SIG-M5 treated with dmso at 0.1 percent for 504 hours (cell line): ENCODE results near the gene RBM26.
A peak's percentile ranks its signal among the peaks of the same experiment; 100 is the strongest.

Experiments
- DNase-seq: peaks from one replicate; lab custom pipeline; 2025; ENCODE audit not compliant: unreplicated experiment; lab: John Stamatoyannopoulos, UW

The RBM26 gene

GRCh38 chr13:79423801-79424642 lies 18.0 kb upstream of the RBM26 start:
- DNase-seq, result peak; percentile 80

DNA sequence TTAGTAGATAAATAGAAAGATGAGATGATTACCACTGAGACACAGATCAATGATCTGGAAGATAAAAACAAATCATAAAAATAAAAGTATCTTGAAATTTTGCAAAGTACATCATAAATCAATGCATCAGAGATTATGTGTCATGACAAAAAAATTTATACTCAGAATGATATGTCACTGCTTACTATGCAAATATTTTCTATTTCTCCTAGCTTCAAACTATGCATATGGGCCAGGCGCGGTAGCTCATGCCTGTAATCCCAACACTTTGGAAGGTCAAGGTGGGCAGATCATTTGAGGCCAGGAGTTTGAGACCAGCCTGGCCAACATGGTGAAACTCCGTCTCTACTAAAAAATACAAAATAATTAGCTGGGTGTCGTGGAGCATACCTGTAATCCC lies 17.3 kb upstream of the RBM26 start:
- DNase-seq, result no peak

GRCh38 chr13:79419365-79419764 lies 13.3 kb upstream of the RBM26 start:
- DNase-seq, result no peak

DNA sequence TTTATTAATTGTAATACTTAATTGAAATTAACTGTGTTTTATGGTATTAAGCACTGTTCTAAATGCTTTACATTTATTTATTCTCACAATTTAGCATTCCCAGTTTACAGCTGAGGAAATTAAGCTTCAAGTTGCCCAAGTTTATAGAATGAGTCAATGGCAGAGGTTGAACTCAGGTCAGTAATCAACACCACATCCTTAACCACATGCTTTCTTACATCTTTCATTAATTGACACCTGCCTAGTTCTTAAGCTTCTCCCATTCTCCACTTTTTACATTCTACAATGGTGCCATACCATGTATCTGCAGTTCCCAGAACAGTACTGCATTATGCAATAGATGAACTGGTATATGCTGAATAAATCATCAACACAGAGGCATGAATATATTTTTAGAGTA lies 11.7 kb upstream of the RBM26 start:
- DNase-seq, result no peak

GRCh38 chr13:79413521-79413920 lies 7.5 kb upstream of the RBM26 start:
- no peak for DNase-seq

- no peak for DNase-seq
These were observed 3.8 kb upstream of the RBM26 start for GRCh38 chr13:79409828-79410227.

GRCh38 chr13:79407349-79407979 lies 1.4 kb upstream of the RBM26 start:
- DNase-seq, result peak; percentile 44

DNA sequence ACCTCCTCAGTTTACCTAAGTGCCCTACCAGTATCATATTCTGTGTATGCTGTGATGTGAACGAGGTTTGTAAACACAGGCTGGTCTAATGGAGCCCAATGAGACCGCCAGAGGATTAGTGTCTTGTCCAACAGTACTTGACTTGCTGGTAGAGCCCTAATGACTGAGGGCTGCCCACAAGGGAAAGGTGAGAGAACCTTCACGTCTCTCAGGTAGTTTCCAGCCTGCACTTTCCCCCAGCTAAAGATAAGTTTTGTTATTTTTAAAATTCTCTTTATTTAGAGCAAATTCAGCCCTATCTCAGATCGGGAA lies 498 bp upstream of the RBM26 start:
- no peak for DNase-seq

- DNase-seq, result peak; percentile 47
These were observed 589 bp downstream of the RBM26 start for GRCh38 chr13:79405501-79405830.

GRCh38 chr13:79404985-79405384 lies 1.1 kb downstream of the RBM26 start:
- DNase-seq, result no peak

GRCh38 chr13:79404361-79404760 lies 1.7 kb downstream of the RBM26 start:
- DNase-seq, result no peak

- DNase-seq, result peak; percentile 29
These were observed 2.9 kb downstream of the RBM26 start for GRCh38 chr13:79403113-79403512.

DNA sequence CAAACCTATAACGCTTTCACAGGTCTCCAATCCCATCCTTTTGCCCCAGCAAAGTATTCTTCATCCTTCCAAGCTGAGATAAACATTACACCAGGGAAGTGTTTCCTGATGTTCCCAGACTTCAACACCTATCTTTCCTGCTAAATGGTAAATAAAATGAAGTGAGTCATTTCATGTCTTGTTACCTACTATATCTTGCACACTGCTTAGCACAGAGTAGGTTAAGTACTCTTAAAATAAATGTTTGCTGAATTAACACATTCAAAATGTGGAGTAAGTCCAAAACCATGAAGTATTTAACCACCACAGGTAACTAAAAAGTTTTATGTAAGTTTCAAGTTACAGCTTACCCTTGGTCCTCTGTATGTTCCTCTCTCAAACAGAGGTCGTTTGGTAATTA lies 3.4 kb downstream of the RBM26 start:
- DNase-seq, result no peak

- DNase-seq, result no peak
These were observed 3.9 kb downstream of the RBM26 start for GRCh38 chr13:79402074-79402635.

DNA sequence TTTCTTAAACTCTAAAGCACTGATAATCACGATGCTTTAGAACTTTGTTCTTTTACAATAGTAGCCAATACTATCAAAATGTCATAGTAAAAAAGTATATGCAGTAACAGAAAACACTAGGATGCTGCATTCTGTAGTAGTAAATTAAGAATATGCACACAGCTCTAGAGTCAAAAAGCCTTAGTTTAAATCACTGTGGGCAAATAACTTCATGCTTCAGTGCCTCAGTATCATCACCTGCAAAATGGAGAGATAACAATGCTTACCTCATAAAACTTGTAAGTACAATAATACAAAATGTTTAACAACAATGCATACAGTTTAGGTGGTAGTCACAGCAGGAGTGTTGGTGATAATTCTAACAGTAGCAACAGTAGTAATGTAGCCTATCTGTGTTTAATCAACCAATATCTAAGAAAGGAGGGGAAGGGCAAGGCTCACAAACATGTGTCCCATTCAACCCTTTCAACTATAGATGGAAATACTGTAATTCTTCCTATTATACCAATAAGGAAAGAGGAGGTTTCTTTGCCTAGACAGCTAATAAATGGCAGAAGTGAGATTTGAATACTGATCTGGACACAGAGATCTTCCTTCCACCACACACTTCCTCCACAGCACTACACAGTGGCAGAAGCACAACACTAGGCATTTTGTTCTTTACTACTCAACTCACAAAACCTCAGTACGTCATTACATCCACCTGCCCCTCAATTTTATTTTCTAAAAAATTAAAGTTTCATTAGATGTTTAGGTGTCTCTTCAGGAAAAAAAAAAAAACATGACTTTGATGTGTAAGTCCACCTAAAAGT lies 4.6 kb downstream of the RBM26 start:
- DNase-seq, result peak; percentile 46

DNA sequence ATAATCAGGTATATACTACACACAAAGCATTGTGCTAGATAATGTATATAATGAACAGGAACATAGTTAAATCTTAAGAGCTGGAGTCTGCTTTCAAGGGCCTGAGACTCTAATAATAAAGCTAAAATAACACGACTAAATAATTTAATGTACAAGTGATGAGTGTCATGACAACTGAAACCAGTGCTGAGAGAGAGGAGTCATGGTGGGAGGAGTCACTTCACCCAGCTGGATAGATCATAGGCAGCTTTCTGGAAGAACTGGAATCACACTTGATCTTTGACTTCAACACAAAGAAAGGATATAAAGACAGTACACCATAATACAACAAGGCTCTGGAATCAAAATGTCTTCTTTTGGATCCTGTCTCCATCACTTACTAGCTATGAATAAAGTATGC lies 7.1 kb downstream of the RBM26 start:
- no peak for DNase-seq

GRCh38 chr13:79398127-79398526 lies 7.9 kb downstream of the RBM26 start:
- no peak for DNase-seq

GRCh38 chr13:79395881-79396280 lies 10.2 kb downstream of the RBM26 start:
- no peak for DNase-seq

DNA sequence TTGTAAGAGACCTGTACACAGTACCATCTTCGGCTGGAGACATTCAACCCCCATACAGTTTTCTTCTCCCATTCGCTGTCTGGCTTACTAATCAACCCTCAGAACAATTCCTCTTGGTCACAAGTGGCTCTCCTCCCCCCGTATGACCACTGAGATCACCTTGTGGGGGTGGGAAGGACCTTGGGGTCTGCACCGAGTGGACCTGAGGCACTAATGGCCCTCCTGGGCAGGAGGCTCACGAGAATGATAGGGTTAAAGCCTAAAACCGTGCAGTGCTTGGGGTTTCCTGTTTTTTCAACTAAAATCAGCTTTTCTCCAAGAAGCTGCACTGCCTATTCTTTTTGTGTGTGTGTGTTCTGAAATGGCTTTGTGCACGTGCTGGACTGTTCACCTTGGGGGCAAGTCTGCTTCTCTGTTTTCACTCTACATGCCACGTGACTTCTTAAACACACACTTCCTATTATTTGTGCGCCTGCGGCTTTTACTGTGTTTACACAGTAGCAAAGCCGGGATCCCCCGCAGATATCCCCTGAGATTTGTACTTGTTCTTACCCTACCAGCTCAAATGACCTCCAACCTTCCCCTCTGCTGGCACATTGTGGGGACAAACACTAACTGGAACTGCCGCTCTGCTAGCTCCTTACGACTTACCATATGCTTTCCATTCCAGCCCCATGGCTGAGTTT lies 12.3 kb downstream of the RBM26 start:
- DNase-seq, result peak; percentile 53

GRCh38 chr13:79392882-79393563 lies 13.0 kb downstream of the RBM26 start:
- peak; percentile 37 for DNase-seq

GRCh38 chr13:79389026-79389425 lies 17.0 kb downstream of the RBM26 start:
- peak; percentile 87 for DNase-seq
